ENCODE data around the gene SOAT2.

GRCh38 chr12:53151039-53151438 is 47.8 kb downstream of the SOAT2 start:
- TF ChIP-seq FOXP2 (optimal IDR thresholded peaks at IDR 0.05; ENCODE audit: control extremely low read depth, extremely low read length, insufficient read depth) (no peak), EZH2 (IDR thresholded peaks at IDR 0.05) (no peak)

All from SK-N-MC (cell line).